T follicular helper cell (primary cell): ENCODE measurements around the gene KCNN3.
A peak's percentile ranks its signal among the peaks of the same experiment; 100 is the strongest.
"Not testable (repeated sequence)": the region's sequence is repeated elsewhere in the genome, so short reads cannot be mapped to it uniquely, and the experiment has no call there.

ENCODE experiments used
- DNase-seq: peaks from one replicate; pipeline ENCODE4 v3.0.0-alpha.2; 2020; ENCODE audit warnings: low read depth

KCNN3 gene

GRCh38 chr1:154698320-154699096, 171.6 kb downstream of the KCNN3 start:
- DNase-seq, result no peak

GRCh38 chr1:154697710-154698109, 172.4 kb downstream of the KCNN3 start:
- DNase-seq, result no peak

- DNase-seq, result no peak
These were observed 173.6 kb downstream of the KCNN3 start for GRCh38 chr1:154696456-154696855.

GRCh38 chr1:154695985-154696384, 174.1 kb downstream of the KCNN3 start:
- no peak for DNase-seq

- no peak for DNase-seq
These were observed 175.1 kb downstream of the KCNN3 start for GRCh38 chr1:154694995-154695394.

- DNase-seq, result no peak
These were observed 181.0 kb downstream of the KCNN3 start for GRCh38 chr1:154689083-154689482.

- DNase-seq, result no peak
These were observed 183.6 kb downstream of the KCNN3 start for GRCh38 chr1:154686507-154686906.

GRCh38 chr1:154683820-154684219, 186.3 kb downstream of the KCNN3 start:
- DNase-seq, result no peak

GRCh38 chr1:154682254-154682653, 187.8 kb downstream of the KCNN3 start:
- no peak for DNase-seq

- not testable (repeated sequence) for DNase-seq
These were observed 192.2 kb downstream of the KCNN3 start for GRCh38 chr1:154677844-154678243.

GRCh38 chr1:154676847-154677246, 193.2 kb downstream of the KCNN3 start:
- not testable (repeated sequence) for DNase-seq

- not testable (repeated sequence) for DNase-seq
These were observed 195.6 kb downstream of the KCNN3 start for GRCh38 chr1:154674456-154674855.

GRCh38 chr1:154672245-154672644, 197.8 kb downstream of the KCNN3 start:
- not testable (repeated sequence) for DNase-seq

- DNase-seq, result not testable (repeated sequence)
These were observed 198.7 kb downstream of the KCNN3 start for GRCh38 chr1:154671412-154671811.

- not testable (repeated sequence) for DNase-seq
These were observed 199.5 kb downstream of the KCNN3 start for GRCh38 chr1:154670310-154671270.

- peak; percentile 62 for DNase-seq
These were observed 200.4 kb downstream of the KCNN3 start for GRCh38 chr1:154669464-154670282.

- no peak for DNase-seq
These were observed 203.9 kb downstream of the KCNN3 start for GRCh38 chr1:154666051-154666790.

GRCh38 chr1:154664331-154665002, 205.6 kb downstream of the KCNN3 start:
- DNase-seq, result no peak

GRCh38 chr1:154663471-154664060, 206.5 kb downstream of the KCNN3 start:
- DNase-seq, result no peak

GRCh38 chr1:154661110-154661509, 209.0 kb downstream of the KCNN3 start:
- DNase-seq, result no peak
